GM21526 (cell line): ENCODE data around the gene METAP1.
"Not testable (repeated sequence)": the region's sequence is repeated elsewhere in the genome, so short reads cannot be mapped to it uniquely, and the experiment has no call there.

ENCODE experiments used
- ATAC-seq: cut with Tn5 transposase; IDR thresholded peaks from one replicate; pipeline ENCODE4 v1.9.1; 2021; ENCODE audit warnings: moderate library complexity; ENCODE audit not compliant: unreplicated experiment, low FRiP score

METAP1 gene

GRCh38 chr4:98995183-98996055, at the start of gene METAP1:
Gene METAP1, plus strand, starts transcription at chr4:98995721. Its CDS starts 33 bp downstream, at chr4:98995754.
- peak; percentile 95 for ATAC-seq

- no peak for ATAC-seq
These were observed 49.2 kb upstream of the METAP1 start for GRCh38 chr4:98946359-98946758.

- ATAC-seq = no peak
These were observed 44.6 kb upstream of the METAP1 start for GRCh38 chr4:98950925-98951324.

GRCh38 chr4:98951710-98952109, 43.8 kb upstream of the METAP1 start:
- no peak for ATAC-seq

GRCh38 chr4:98955229-98955628, 40.3 kb upstream of the METAP1 start:
- no peak for ATAC-seq

- ATAC-seq = no peak
These were observed 37.5 kb upstream of the METAP1 start for GRCh38 chr4:98958065-98958464.

- no peak for ATAC-seq
These were observed 36.1 kb upstream of the METAP1 start for GRCh38 chr4:98959411-98959810.

GRCh38 chr4:98961770-98962169, 33.8 kb upstream of the METAP1 start:
- ATAC-seq = no peak

GRCh38 chr4:98963538-98964433, 31.7 kb upstream of the METAP1 start:
- no peak for ATAC-seq

GRCh38 chr4:98966926-98967325, 28.6 kb upstream of the METAP1 start:
- ATAC-seq = no peak

- ATAC-seq = no peak
These were observed 27.7 kb upstream of the METAP1 start for GRCh38 chr4:98967786-98968329.

- ATAC-seq = no peak
These were observed 25.4 kb upstream of the METAP1 start for GRCh38 chr4:98969878-98970785.

- ATAC-seq = no peak
These were observed 18.8 kb upstream of the METAP1 start for GRCh38 chr4:98976716-98977115.

GRCh38 chr4:98977557-98977956, 18.0 kb upstream of the METAP1 start:
- ATAC-seq = no peak

- ATAC-seq = no peak
These were observed 7.8 kb upstream of the METAP1 start for GRCh38 chr4:98987720-98988119.

- ATAC-seq = not testable (repeated sequence)
These were observed 2.7 kb upstream of the METAP1 start for GRCh38 chr4:98992835-98993234.

GRCh38 chr4:98993419-98994071, 2.0 kb upstream of the METAP1 start:
- ATAC-seq = no peak

- ATAC-seq = no peak
These were observed 893 bp upstream of the METAP1 start for GRCh38 chr4:98994474-98995182.
